Neural crest cell (in vitro differentiated cells): Measurements from ENCODE around the gene ME3. TPM values are rescaled to one million over a fixed set of nuclear protein-coding genes. Genes with fewer than 3 reads are reported as not detected.

Experiments
- DNase-seq: peaks from one replicate; pipeline ENCODE4 v3.0.0; 2021; ENCODE audit warnings: low read depth, mixed read lengths, low spot score
- H3K27ac Mint-ChIP-seq: one replicate; pipeline ENCODE4 v1.8.0; 2021; ENCODE audit warnings: mild to moderate bottlenecking, mixed read lengths; ENCODE audit not compliant: unreplicated experiment
- H3K27me3 Mint-ChIP-seq: 2 replicates; pipeline ENCODE4 v1.8.0; 2021; ENCODE audit warnings: low read depth, mild to moderate bottlenecking, mixed read lengths
- H3K36me3 Mint-ChIP-seq: 2 replicates; pipeline ENCODE4 v1.8.0; 2021; ENCODE audit warnings: low read depth, mild to moderate bottlenecking, mixed read lengths
- H3K4me1 Mint-ChIP-seq: 2 replicates; pipeline ENCODE4 v1.8.0; 2021; ENCODE audit warnings: mixed read lengths
- H3K4me3 Mint-ChIP-seq: one replicate; pipeline ENCODE4 v1.8.0; 2021; ENCODE audit warnings: mild to moderate bottlenecking, mixed read lengths
- H3K9me3 Mint-ChIP-seq: 2 replicates; pipeline ENCODE4 v1.8.0; 2021; ENCODE audit warnings: mixed read lengths
- CTCF ChIP-seq: fragments of 200-600 bp; sonication (generic); conservative IDR thresholded peaks from 2 replicates; pipeline ENCODE4 v1.5.0; 2021; ENCODE audit warnings: antibody characterized with exemption, mild to moderate bottlenecking
- total RNA-seq: library from RNA; stranded (reverse); gene quantifications from 2 replicates; pipeline ENCODE4 v1.2.1, GENCODE V29; 2021

ME3 gene
- total RNA-seq, 1 donor from 2014 or later: 18.9 TPM

- Mint-ChIP-seq H3K36me3 (no peaks in the 10 kb centered on the region), H3K27ac (no peak overlapping the region), H3K4me1 (no peaks in the 10 kb centered on the region), H3K4me3 (no peak overlapping the region), H3K27me3 (no peaks in the 10 kb centered on the region), H3K9me3 (peaks cover 7% of the 10 kb centered on the region)
- DNase-seq: no peak
- no peak for TF ChIP-seq CTCF
Observed at GRCh38 chr11:86686531-86686930, 14.1 kb upstream of the ME3 start.

DNA sequence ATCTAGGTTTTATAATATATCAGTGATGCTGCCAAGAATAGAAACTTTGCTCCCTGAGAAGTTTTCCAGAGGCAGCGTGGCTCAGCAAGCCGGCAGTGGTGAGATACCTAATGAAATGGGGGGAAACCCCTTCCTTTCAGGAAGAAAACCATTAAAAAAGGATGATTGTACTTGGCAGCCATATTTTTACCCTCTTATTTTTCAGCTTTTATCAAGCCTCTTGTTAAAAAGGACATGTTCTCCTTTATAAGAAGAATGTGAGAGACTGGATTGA is 9.0 kb upstream of the ME3 start:
- DNase-seq: no peak
- no peak overlapping the region for H3K27ac Mint-ChIP-seq
- H3K27me3 Mint-ChIP-seq: no peaks in the 10 kb centered on the region
- TF ChIP-seq CTCF: no peak
- H3K4me3 Mint-ChIP-seq: no peak overlapping the region
- peaks cover 26% of the 10 kb centered on the region for H3K4me1 Mint-ChIP-seq
- no peaks in the 10 kb centered on the region for H3K9me3 Mint-ChIP-seq
- no peaks in the 10 kb centered on the region for H3K36me3 Mint-ChIP-seq

GRCh38 chr11:86680716-86681482 is 8.5 kb upstream of the ME3 start:
- H3K9me3 Mint-ChIP-seq: no peaks in the 10 kb centered on the region

GRCh38 chr11:86678823-86679222 is 6.4 kb upstream of the ME3 start:
- TF ChIP-seq CTCF: no peak
- Mint-ChIP-seq H3K36me3 (no peaks in the 10 kb centered on the region), H3K4me1 (peaks cover 35% of the 10 kb centered on the region), H3K27ac (peak overlapping the region; percentile 89), H3K4me3 (peak overlapping the region; percentile 13), H3K27me3 (no peaks in the 10 kb centered on the region), H3K9me3 (no peaks in the 10 kb centered on the region)
- no peak for DNase-seq

More at GRCh38 chr11:86680716-86681482, 8.5 kb upstream of the ME3 start:
- Mint-ChIP-seq H3K36me3 (no peaks in the 10 kb centered on the region), H3K4me1 (peaks cover 30% of the 10 kb centered on the region), H3K4me3 (no peak overlapping the region), H3K27ac (no peak overlapping the region), H3K27me3 (no peaks in the 10 kb centered on the region)
- no peak for TF ChIP-seq CTCF
- no peak for DNase-seq

- Mint-ChIP-seq H3K4me3 (peak overlapping the region; percentile 6), H3K36me3 (no peaks in the 10 kb centered on the region), H3K27me3 (no peaks in the 10 kb centered on the region), H3K4me1 (peaks cover 36% of the 10 kb centered on the region), H3K9me3 (no peaks in the 10 kb centered on the region), H3K27ac (peak overlapping the region; percentile 81)
- DNase-seq: no peak
- no peak for TF ChIP-seq CTCF
Observed at GRCh38 chr11:86678296-86678695, 5.9 kb upstream of the ME3 start.
